ENCODE data around the gene RPL9. TPM values are rescaled to one million over a fixed set of nuclear protein-coding genes. Genes with fewer than 3 reads are reported as not detected.

The RPL9 gene

DNA sequence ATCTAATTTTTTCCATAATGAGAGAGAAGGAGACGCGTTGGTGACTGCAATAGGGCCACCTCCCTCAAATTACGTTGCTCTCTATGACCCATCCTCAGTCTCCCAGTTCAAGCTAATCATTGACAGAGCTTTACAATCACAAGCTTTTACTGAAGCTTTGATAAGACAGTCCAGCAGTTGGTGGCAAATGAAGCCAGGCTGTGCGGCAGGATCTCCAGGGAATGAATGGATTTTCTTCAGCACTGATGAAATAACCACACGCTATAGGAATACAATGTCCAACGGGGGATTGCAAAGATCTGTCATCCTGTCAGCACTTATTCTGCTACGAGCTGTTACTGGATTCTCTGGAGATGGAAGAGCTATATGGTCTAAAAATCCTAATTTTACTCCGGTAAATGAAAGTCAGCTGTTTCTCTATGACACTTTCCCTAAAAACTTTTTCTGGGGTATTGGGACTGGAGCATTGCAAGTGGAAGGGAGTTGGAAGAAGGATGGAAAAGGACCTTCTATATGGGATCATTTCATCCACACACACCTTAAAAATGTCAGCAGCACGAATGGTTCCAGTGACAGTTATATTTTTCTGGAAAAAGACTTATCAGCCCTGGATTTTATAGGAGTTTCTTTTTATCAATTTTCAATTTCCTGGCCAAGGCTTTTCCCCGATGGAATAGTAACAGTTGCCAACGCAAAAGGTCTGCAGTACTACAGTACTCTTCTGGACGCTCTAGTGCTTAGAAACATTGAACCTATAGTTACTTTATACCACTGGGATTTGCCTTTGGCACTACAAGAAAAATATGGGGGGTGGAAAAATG is 51.7 kb downstream of the RPL9 start, which contains the start of gene KLB:
KLB (plus strand) TSS at position 168 of the 821 bp plus-strand sequence; CDS start at position 188, 20 bp downstream.
- Histone ChIP-seq H4K8ac (ENCODE audit: low read length) (no peak within 1 kb of the TSS), H3K23ac (ENCODE audit: low read length in 2 of 2) (no peak within 1 kb of the TSS), H2BK120ac (ENCODE audit: low read depth, low read length) (no peak within 1 kb of the TSS), H3K4me2 (ENCODE audit: low read length, poor library complexity, severe bottlenecking) (peak within 1 kb of the TSS; percentile 26), H2AK5ac (ENCODE audit: low read length, severe bottlenecking) (no peak within 1 kb of the TSS), H3K79me1 (replicated peaks; ENCODE audit: low read length, poor library complexity, severe bottlenecking) (no peaks in the 10 kb centered on the region), H3K18ac (ENCODE audit: low read depth in 1 of 2, low read length in 2 of 2) (no peak within 1 kb of the TSS), H3K14ac (ENCODE audit: low read length in 2 of 2) (no peak within 1 kb of the TSS), H2BK5ac (ENCODE audit: low read depth, low read length, poor library complexity, severe bottlenecking) (no peak within 1 kb of the TSS), H3K4ac (ENCODE audit: low read depth in 1 of 2, low read length in 2 of 2) (no peak within 1 kb of the TSS), H3K36me3 (ENCODE audit: control insufficient read depth in 1 of 2, insufficient read depth in 2 of 2, low read depth in 1 of 2, low read length in 2 of 2) (no peaks in the 10 kb centered on the region), H3K27me3 (ENCODE audit: control insufficient read depth in 1 of 2, insufficient read depth in 1 of 2, low read length in 2 of 2) (no peaks in the 10 kb centered on the region), H2AFZ (ENCODE audit: low read depth, low read length) (no peak within 1 kb of the TSS), H3K9ac (ENCODE audit: low read length) (peak within 1 kb of the TSS; percentile 52), H4K91ac (ENCODE audit: low read length) (no peak within 1 kb of the TSS), H3K27ac (ENCODE audit: low read length, poor library complexity, severe bottlenecking) (no peak within 1 kb of the TSS), H2BK12ac (ENCODE audit: low read length in 2 of 2) (no peak within 1 kb of the TSS), H3K9me3 (ENCODE audit: control insufficient read depth, low read length) (no peaks in the 10 kb centered on the region), H3K4me1 (ENCODE audit: control insufficient read depth, insufficient read depth, low read depth, low read length) (no peaks in the 10 kb centered on the region), H2BK15ac (ENCODE audit: low read depth, poor library complexity, severe bottlenecking) (no peak within 1 kb of the TSS), H3K4me3 (ENCODE audit: insufficient read depth in 1 of 2, low read depth in 1 of 2, low read length in 2 of 2) (peak within 1 kb of the TSS in 1 of 2 experiments; percentile 52)
- DNase-seq: no peak
- 78% methylated on average over 11 of the region's 12 CpGs for WGBS

Small RNA genes within 50 kb of the gene (small RNA-seq; reads per million reads assigned to genes)
- gene MIR5591 (ENCODE audit: low read depth): not detected
- gene RF00019 (ENCODE audit: low read depth): not detected
